ENCODE measurements around the gene GOLIM4. TPM values are rescaled to one million over a fixed set of nuclear protein-coding genes. Genes with fewer than 3 reads are reported as not detected.

The GOLIM4 gene
- total and polyA plus RNA-seq, 2 of the 13 experiments (the other 11 are each of a cell fraction or from before 2014, with no cell fraction given) = 10.9 to 47.7 TPM

DNA sequence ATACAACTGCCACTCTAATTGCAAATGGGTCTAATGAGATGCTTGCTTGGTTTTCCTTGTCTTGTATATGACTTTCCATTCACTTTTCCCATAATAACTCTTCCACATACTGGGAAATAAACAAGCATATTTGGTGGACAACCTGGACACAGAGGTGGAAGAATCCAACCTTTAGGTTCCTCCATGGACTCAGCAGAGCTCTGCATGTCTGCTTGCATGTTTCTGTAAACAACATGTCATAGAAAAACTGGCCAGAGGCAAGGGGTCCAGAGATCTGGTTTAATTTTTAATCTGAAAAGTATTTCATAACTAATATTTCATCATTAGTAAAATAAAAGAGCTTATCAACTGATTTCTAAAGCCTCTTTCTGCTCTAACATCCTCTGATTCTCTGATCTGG lies 30.2 kb downstream of the GOLIM4 start (continued):
- TF ChIP-seq FOXP4 (CRISPR knock-in tag; IDR thresholded peaks at IDR 0.05) (no peak), POLR2G (IDR thresholded peaks at IDR 0.05; ENCODE audit: low read depth, low read length) (no peak), NFIC (IDR thresholded peaks at IDR 0.05; ENCODE audit: low read length) (no peak), ZKSCAN1 (IDR thresholded peaks at IDR 0.05; ENCODE audit: low read length) (no peak), ZSCAN31 (CRISPR knock-in tag; IDR thresholded peaks at IDR 0.05; ENCODE audit: low read depth) (no peak), RBAK (CRISPR knock-in tag; IDR thresholded peaks at IDR 0.05) (no peak), ZNF777 (CRISPR knock-in tag; IDR thresholded peaks at IDR 0.05) (no peak), SUZ12 (IDR thresholded peaks at IDR 0.05; ENCODE audit: low read depth, low read length) (no peak), BRD4 (CRISPR knock-in tag; IDR thresholded peaks at IDR 0.05) (no peak), ZNF550 (CRISPR knock-in tag; IDR thresholded peaks at IDR 0.05; ENCODE audit: borderline replicate concordance) (no peak)

DNA sequence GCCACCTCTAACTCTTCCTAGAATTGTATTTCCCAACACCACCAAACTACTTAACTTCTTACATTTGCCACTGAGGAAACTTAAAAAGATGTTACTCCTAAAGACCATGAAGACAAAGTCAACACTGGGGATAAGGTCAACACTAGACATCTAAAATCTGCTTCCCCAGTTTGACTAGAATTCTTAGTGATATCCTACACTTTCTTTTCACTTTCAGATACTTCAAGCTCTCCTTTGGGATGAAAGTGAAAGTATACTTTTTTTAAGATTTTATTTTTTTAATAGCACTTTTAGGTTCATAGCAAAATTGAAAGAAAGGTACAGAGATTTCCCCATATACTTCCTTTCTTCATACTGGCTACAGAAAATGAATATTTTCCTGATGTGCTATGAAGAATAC lies 32.6 kb downstream of the GOLIM4 start:
- intact Hi-C loops (cut with micrococcal nuclease; ENCODE audit: unreplicated experiment) (no loop called here), in situ Hi-C loops (cut with HindIII; ENCODE audit: extremely low pct_ligation_motif_present, low pct_unique_long_range_greater_than_20kb) (no loop called here)
- no peak for FAIRE-seq
- Histone ChIP-seq H3K27ac (ENCODE audit: extremely low read length, insufficient read depth, low read length) (no peak overlapping the region), H3K9ac (ENCODE audit: insufficient read depth, low read depth, low read length) (no peak overlapping the region), H2AFZ (ENCODE audit: low read length) (no peak overlapping the region), H3K79me2 (ENCODE audit: insufficient read depth, low read length) (peaks cover 24% of the 10 kb centered on the region), H3K4me3 (replicated peaks in 1 of 3; ENCODE audit: insufficient read depth in 1 of 3, low read depth in 2 of 3, low read length in 3 of 3) (no peak overlapping the region), H3K4me1 (ENCODE audit: insufficient read depth, low read length) (peaks cover 30% of the 10 kb centered on the region; the same call in 1 of the 2 replicates), H4K20me1 (ENCODE audit: insufficient read depth, low read length) (no peaks in the 10 kb centered on the region; the same call in 1 of the 2 replicates), H3K27me3 (ENCODE audit: control insufficient read depth in 1 of 2, insufficient read depth in 2 of 2, low read length in 2 of 2) (no peaks in the 10 kb centered on the region), H3K4me2 (ENCODE audit: low read depth, low read length) (no peak overlapping the region), H3K9me3 (ENCODE audit: low read length) (no peaks in the 10 kb centered on the region), H3K36me3 (replicated peaks in 1 of 2; ENCODE audit: control insufficient read depth in 1 of 2, insufficient read depth in 2 of 2, low read length in 2 of 2) (no peaks in the 10 kb centered on the region)
- TF ChIP-seq ZNF225 (CRISPR knock-in tag; IDR thresholded peaks at IDR 0.05) = no peak
- ChIA-PET CTCF (ENCODE audit: low intra/inter-chr PET ratio, low total read pairs) (no interaction called here), POLR2A (no interaction called here)
- BruUV-seq (replicated peaks) = no TSS peak
- ATAC-seq = no peak
- DNase-seq (ENCODE audit: low spot score) = no peak

Data from HepG2 (cell line).